ENCODE measurements around the gene ALDOC.
"Not testable (repeated sequence)": the region's sequence is repeated elsewhere in the genome, so short reads cannot be mapped to it uniquely, and the experiment has no call there.

Gene ALDOC
- total RNA-seq: 32.1 to 42.6 (median 37.3) reads per million in 4 donors

DNA sequence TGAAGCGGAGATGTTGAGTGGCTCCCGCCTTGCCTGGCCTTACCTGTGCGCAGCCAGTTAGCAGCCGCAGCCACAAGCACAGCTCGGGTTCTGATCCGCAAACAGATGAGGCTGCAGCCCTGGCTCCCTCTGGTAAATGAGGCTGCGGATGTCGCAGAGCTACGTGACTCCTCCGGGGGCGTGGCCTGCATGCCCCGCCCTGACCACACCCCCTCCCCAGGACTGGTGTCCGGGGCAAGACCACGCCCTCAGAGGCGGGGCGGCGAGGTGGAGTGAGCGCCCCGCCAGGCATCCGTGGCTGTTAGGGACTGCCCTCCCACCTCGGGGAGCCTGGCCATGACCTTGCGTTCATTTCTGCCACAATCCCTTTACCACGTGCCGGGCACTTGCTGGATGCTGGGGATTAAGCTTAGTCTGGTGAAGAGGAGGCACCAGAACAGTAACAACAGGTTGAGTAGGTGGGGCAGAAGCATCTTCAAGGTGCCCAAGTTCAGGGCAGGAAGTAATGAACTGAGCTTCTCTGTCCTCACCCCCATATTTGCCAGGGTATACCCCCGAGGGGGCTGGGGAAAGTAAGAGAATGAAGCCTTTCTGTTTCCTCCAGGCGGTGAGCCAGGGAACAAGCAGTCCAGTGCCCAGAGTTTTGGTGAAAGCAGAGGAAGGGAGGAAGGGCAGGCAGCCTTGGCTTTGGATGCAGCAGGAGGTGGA lies at the start of gene ALDOC:
ALDOC (minus strand) TSS at position 138 of the 708 bp plus-strand sequence. CDS start 1,363 bp downstream, outside the sequence.
- peak; percentile 96 to 98 (median 98) for DNase-seq

DNA sequence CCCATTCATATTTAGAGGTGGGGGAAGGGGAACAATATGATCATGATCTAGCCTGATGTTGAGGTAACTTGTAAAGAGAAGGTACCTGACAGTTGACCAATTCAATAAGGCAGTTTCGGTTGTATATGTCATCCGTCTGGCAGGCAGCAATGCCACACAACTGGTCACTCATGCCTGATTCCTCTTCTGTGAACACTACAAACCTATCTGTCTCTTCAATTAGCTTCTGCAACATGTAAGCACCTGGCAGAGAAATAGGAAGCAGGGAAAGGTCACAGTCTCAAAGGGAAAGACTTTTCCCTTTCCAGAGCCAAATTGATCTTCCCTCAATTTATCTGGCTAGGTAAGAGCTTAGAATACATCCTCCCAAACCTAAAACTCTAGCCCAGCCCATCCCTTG lies 47.5 kb upstream of the ALDOC start:
- no peak for DNase-seq

DNA sequence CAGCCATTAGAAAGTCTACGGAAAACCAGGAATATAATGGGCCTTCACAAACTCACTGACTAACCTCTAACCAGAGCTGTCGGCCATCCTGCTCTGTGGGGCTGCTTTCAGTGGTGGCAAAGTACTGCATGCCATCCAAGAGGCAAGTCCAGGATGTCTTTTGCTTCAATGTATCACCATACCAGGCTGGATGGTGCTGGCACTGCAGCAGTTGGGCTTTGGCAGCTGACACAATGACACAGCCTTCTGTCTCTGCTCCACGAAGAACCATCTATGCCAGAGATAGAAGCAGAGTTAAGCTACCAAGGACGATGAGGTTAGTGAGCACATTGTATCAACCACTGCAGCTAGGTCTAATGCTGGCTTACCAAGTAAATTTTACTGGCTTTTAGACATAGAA lies 47.0 kb upstream of the ALDOC start:
- DNase-seq: no peak

DNA sequence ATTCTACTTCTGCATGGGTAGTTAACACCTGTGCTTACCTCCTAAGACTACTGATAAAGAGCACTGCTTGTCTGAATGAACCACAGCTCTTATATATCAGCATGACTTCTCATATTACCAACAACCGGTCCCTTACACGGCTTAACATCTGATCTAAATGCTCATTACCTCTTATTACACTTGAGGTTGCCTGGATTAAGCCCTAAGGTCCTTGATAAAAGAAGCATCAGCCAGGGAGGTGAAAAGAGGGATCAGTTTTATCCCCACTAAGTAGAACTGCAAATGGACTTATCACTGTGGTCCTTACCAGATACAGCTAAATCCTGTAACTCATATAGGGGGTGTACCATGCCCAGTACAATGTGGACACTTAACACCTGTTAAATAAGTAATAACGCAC lies 45.5 kb upstream of the ALDOC start:
- DNase-seq: no peak

DNA sequence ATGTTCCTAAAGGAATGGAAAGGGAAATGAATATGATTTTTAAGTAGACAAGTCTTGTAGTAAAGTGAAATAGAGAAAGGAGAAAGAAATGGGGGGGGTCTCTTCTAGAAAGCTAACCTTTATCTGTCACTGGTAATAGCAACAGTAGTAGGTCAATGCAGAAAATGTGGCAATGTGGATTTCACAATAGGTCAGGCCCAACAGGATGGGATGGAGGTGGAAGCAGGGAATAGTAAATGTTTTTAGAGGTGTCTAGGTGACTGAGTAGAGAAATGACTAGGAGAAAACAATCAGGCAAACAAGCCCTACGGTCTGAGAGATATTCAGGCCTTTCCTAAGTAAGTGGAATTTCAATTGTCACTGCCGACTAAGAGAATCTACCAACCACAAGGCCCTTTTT lies 43.3 kb upstream of the ALDOC start:
- DNase-seq: no peak

DNA sequence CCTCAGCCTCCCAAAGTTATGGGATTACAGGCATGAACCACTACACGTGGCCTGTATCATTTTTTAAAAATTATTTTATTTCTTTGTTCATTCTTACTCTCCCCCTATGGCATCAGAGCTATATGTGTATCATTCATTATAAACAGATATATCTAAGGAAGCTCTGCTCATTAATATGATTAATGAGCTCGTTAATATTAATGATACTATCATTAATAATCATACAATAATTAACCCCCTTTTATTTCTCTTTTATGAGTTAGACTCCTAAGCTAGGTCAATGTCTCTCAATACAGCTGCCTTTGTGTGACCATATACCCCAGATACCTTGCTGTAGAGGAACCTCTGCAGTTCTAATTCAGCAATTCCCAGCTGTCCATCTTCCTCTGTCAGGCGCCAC lies 41.8 kb upstream of the ALDOC start:
- no peak for DNase-seq

DNA sequence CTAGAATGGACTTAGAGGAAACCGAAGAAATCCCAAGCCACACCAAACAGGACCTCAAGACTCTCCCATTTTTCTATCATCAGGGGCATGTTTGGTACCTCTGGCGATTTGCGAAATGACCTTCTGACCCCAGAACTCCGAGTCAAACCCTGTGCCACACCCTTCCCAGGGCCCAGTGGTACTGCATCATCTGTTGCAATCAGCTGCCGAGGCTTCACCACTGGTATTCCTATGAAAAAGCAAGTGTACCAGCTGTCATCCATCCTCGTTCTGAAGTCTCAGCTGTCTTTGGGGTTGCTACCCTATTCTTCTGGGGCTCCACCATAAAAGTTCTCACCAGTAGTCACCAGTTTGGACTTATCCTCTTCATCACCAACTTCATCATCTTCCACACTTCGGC lies 39.6 kb upstream of the ALDOC start:
- DNase-seq: no peak

DNA sequence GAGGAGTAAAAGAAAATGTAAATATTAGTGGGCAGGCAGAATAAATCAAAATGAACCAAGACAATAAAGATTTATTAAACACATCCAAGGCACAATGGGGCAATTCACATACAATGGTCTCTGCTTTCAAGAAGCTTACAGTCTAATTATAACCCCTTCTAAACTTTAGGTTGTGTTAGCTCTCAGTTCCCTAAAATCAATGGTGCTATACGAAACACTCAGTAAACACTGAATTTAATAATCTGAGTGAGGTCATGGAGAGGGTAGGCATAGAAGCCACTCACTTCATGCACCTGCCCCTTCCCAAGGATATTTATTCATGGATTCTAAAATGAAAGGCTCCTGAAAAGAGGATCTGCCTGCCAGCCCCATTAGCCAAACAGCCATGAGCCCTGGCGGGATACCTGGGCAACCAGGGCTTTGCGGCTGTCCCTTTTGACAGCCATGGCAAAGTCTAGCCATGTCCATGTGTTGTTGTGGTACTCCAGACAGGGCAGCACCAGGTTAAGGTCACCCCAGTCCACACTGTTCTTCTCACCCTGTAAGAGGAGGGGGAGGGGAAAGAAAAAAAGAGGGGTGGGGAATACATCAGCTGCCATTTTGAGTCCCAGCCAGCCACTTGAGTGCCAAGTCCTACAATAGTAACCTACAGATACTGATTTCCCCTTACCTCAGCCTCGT lies 38.7 kb upstream of the ALDOC start:
- DNase-seq: no peak

DNA sequence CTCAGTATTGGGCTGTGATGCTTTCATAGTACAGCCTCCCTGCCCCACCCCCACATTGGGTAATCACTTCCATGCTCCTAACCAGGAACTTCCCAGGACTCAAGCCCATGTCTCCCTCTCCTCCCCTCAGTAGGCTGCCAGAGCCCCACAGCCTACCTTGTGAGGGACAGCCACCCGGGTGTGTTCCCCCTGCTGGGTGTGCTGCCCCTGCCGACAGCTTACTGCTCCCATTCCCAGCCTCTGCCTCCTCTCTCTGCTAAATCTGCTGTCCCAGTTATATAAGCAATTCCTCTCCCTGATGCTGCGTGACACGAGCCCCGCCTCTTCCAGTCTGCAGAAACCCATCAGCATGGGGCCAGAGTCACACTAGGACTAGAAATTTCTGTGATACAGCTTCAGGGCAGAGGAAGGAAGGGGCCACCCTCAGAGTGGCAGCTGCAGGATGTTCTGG lies 37.3 kb upstream of the ALDOC start, which contains the start of gene RSKR:
RSKR (minus strand) TSS at position 255 of the 451 bp plus-strand sequence; CDS start at position 231, 24 bp downstream.
- DNase-seq: no peak

DNA sequence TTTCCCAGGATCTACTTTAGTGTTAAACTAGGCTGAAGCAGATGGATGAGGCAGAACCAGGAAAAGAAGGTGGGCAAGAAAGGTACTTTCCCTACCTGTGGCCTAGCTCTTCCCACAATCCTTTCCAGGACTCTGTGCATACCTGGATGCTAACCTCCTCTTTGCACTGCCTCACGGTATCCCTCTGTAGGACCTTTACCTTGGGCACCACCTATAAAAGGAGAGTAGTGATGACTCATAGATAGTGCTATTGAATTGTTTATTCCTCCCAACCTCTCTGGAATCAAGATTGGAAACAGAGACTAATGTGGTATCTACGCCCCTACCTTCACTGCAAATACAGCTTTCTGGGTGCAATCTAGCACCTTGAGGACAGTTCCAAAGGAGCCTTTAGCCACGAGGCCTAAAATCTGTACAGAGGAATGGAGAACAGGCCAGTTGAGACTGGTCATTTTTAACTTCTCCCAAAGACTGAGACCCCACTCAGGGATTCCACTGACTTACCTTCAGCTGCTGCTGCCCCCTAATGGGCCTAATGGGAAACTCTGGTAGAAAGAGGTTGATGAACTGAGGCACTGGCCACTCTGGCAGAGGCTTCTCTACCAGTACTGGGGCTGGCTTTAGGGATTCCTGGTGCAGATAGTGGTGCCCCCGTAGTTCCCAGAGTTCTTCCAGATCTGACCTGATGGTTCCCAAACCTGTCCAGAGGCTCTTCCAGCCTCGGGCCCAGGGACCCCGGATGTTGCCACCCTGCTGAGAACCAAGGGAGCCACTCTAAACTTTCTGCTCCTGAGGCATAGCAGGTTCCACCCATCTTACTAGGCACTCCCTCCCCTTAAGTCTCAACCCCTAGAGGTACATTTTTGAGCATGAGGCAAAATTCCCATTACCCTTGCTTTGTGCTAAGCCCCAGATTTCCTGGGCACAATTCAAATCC lies 36.5 kb upstream of the ALDOC start:
- peak in 2 of 5 donors; percentile 12 to 17 for DNase-seq

DNA sequence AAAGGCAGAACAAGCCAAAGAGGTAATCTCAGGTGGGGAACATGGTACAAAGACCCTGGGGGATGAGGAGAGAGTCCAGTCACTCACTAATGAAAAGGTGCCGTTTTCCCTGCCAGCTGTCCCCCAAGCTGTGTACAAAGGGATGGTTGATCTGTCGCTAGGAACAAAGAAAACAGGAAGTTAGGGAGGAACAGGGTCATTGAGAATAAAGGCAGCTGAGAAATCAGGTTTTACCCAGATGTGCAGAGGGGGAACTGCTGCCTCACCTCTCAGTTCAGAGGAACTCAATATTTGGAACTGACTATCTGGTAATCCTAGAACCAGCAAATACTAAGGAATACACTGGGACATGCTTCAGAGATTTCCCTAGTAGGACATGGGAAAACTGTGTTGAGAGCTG lies 35.8 kb upstream of the ALDOC start:
- DNase-seq: no peak

DNA sequence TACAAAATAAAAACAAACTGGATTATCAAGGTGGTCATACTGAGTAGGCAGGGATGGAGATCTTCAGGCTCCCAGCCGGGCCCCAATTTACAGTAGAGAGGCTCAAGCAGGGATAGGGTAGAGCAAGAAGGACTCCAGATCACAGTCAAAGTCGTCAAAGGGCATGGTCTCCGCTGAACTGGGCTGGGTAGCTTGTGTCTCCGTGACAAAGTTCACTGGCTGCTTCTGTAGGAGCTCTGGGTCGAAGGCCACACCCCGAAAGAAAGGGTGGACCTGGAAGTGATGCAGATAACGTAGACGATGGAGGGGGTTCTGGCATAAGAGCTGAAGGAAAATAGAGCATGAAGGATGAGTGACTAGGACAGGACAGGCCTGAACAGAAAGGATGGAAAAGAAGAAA lies 33.7 kb upstream of the ALDOC start:
- DNase-seq: no peak

DNA sequence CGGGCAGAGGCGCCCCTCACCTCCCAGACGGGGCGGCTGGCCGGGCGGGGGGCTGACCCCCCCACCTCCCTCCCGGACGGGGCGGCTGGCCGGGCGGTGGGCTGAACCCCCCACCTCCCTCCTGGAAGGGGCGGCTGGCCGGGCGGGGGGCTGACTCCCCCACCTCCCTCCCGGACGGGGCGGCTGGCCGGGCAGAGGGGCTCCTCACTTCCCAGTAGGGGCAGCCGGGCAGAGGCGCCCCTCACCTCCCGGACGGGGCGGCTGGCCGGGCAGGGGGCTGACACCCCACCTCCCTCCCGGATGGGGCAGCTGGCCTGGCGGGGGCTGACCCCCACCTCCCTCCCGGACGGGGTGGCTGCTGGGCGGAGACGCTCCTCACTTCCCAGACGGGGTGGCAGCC lies 27.3 kb upstream of the ALDOC start:
- DNase-seq: not testable (repeated sequence)

DNA sequence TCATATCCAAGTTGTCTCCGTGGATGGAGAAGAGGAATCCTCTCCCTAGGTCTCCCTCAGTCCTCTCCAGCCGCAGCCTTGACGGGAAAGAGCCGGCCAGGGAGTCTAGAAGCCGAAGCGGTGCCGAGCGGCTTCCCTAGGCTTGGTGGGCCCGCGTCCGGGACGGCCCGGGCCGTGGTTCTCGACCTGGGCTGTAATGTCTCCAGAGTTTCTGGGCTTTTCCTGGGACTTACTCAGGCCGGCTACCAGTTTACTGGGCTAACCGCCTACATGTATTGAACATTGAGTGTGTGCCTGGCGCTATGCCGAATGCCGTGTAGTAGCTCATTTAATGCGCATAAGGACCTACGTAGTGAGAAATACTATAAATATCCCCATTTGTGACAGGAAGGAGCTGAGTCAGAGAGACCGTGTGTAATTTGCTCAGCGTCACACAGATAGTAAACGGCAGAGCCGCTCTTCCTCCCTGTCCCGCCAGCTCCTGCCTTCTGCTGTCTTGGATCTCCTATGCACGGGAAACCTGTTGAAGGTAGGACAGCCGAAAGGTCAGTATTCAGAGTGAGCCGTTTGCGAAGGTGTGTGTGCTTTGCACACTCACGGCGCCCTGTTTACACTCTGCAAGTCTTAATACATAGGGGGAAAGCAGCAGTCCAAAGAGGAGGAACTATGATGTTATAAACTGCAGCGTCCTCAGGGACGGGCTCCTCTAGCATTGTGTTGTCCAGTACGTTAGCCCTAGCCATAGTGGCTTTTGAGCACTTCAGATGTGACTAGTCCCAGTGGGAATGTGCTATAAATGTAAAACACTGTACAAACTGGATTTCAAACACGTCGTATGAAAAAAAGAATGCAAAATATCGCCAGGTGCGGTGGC lies 22.9 kb upstream of the ALDOC start:
- peak; percentile 19 to 79 (median 44) for DNase-seq

DNA sequence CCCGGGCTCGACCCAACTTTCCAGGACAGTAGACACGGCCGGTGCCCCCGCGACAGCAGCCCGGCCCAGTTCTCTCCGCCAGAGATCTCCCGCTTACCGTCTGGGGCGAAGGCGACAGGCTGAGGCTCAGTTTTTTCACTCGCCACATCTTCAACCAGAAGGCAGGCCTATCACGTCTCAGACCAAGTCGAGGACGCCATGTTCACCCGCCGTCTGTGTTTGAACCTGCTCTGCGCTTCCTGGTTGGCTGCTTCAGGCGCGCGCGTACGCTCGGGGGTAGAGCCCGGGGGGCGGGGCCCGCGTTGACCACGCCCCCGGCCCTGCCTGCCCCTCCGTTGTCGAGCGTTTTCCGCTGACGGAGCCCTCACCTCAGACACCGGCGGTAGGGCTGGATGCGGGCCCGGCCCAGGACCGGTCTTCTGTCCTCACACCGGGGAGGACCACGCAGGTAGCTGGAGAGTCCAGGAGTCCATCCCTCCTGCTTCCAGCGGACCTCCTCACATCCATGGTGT lies 22.2 kb upstream of the ALDOC start, which contains the start of gene SPAG5:
SPAG5 (minus strand) TSS at position 227 of the 512 bp plus-strand sequence; CDS start at position 148, 79 bp downstream.
- peak; percentile 91 to 97 (median 92) for DNase-seq

DNA sequence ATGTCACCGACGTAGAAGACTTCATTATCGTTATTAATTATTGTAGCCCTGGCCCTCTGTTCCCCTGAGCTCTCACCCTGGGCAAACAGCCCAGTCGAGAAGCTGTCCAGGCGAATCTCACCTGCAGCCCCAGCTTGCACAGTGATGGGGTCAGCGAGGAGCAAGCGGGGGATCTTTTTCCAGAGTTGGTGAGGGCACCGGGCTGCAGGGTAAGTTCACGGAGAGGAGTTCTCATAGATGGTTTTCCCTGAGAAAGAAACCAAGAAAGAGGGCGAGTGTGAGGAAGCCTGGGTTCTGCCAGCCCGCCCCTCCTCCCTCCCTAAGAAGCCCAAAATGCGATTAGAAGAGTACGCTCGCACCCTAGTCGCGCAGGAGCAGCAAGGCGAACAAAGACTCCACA lies 21.7 kb upstream of the ALDOC start:
- no peak for DNase-seq

DNA sequence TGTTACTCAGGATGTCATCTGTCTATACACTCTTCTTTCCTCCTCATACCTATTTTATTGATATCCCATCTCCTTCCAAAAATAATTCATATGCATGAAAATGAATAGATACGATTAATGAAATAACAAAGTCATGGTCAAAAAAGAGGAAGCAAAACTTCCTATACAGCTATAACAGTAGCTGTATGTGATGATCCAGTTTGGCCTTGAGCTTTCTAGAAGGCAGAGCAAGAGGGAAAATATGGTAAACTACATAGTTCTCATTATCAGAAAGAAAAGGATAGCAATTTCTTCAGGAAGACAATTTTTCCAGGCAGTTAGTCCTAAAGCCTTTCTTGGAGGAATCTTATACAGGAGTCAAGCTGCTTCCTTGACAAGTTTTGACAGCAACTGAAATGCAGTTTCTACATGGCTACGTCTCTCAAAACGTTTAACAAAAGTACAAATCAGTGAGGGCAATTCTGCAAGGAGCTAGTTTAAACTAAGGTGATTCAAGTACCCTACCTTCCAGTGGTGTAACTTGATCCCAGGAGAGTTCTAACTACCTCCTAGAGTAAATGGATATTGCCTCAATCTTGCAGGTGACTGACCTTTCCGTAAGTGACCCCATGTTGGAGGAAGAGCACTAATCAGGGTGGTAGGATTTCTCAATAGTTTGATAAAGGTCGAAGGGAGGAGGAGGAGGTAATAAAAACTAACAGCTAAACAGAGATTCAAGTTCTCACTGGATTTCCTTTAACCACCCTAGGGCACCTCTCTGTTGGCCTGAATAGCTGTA lies 21.1 kb upstream of the ALDOC start:
- DNase-seq: no peak

DNA sequence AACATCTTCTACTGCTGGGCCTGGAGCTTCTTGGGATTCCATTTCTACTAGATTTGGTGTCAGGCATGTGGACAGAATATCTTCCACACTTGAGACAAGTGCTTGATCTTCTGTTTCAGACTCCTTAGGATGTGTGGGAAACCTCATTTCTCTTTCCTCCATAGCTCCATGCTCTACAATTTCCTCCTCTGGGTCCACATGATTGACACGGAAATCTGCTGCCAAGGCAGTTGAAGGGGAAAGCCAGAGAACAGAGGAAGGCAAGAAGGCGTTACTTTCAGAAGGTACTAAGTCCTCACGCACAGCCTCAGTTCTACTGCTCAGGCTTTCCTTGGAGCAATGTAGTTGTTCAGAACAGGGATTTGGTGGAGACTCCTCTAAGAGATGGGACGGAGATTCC lies 15.6 kb upstream of the ALDOC start:
- no peak for DNase-seq

DNA sequence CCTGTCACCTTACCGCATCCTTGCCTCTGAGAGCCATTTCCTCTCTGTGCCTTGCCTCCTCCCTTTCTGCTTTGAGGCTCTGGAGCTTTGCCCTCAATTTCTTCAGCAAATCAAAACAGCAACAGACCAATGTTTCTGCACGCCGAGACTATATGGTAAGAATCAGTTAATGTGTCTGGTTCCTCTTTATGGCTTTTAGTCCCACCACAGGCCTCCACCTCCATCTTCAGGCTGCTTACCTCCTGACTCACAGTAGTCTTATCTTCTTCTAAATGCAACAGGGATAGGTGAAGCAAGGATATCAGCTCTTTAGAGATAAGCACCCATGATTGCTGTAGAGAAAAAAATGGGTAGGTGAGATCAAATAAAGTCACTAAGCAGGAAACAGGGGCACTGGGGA lies 9.2 kb upstream of the ALDOC start:
- DNase-seq: no peak

DNA sequence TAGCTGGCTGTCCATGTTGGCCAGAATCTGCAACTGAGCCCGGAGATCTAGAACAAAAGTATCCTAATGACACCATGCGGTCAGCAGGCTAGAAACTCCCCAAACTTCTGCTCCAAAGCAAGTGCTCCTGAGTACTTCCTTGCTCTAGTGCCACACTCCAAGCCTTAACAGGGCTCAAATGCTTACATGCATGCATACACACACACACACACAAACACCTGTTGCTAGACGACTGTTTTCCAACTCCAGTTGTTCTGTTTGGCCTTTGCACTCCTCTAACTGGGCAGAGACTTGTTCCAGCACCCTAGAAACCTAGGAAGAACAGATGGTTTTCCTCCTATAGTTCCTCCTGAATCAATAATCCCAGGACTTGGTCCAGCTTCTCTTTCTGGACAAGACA lies 7.7 kb upstream of the ALDOC start:
- DNase-seq: no peak

DNA sequence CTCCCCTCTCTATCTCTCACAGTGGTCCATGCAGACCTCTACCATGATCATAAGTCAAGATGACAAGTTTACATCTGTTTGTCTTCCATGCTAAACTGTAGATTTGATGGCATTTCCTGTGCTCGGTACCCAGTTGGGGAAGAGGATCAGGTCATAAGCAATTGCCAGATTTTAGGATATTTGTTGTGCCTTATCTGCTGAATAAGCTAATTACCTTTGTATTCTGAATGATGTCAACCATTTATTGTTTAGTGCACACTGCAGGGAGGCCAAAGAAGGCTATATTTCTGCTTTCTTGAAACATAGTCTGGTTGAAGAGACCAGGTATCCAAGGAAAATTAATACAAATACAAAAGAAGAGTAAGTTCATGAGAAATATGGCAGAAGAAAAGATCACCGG lies 5.8 kb upstream of the ALDOC start:
- no peak for DNase-seq
